GM19324 (cell line): ENCODE data around the gene FNDC3B.

ENCODE experiments used
- ATAC-seq: cut with Tn5 transposase; IDR thresholded peaks from one replicate; pipeline ENCODE4 v1.9.1; 2021; ENCODE audit warnings: mild to moderate bottlenecking, moderate library complexity; ENCODE audit not compliant: unreplicated experiment, low FRiP score

Gene FNDC3B

DNA sequence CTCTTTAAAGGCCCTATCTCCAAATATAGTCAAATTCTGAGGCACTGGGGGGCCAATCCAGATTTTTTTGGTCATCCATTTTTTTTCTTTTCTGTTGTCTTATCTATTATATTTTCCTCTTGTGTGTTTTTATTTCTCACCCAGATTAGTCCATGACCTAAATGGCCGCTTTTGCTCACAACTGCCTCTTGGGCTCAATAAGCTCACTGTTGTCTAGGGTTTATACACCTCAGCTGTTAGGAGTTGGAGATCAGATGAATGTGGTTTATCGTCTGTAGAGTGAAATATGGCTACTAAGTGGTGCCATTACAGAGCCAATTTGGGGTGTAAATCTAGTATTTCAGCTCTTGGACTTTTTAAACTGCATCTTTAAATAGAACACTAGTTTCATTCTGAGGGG, 235.5 kb downstream of the FNDC3B start:
- ATAC-seq: no peak

- ATAC-seq: no peak
Observed at GRCh38 chr3:172275586-172275985, 236.2 kb downstream of the FNDC3B start.

DNA sequence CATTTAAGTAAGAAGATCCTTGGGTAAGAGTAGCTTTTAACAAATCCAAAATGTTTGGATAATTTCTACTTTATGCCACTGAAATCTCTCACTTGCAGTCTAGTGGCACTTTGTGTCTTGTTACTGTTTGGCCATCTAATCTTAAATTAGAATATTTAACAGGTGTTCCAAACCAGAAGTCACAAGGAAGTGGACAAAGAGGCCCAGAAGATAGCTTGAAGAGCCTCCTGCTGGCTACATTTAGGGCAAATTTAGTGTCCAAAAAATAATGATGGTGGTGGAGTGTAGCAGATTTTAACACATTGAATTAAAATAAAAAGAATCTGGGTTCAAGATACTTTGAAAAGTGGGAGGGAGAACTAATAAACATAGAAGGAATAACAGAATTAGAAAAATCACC, 236.7 kb downstream of the FNDC3B start:
- no peak for ATAC-seq

- ATAC-seq: no peak
Observed at GRCh38 chr3:172277151-172277652, 237.8 kb downstream of the FNDC3B start.

DNA sequence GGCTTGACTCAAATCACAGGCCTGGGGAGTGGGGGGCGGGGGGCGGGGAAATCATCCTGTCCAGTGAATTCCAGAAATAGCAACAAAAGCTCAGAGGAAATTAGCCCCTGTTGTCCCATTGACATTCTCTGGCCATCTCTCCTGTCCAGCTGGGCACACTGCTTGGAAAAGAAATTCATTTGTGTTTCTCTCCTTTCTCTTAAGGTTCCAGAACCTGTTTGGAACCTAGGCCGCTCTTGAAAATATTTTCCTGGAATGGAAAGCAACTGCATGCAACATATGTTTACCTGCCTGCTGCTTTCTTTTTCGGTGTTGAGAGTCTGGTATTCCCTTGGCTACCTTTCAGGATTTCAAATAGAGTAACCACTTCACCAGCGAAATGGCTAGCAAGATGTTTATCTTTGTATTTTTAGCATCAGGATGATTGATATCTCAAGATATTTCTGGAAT, 239.8 kb downstream of the FNDC3B start:
- ATAC-seq: no peak

- ATAC-seq: no peak
Observed at GRCh38 chr3:172279974-172280373, 240.6 kb downstream of the FNDC3B start.

DNA sequence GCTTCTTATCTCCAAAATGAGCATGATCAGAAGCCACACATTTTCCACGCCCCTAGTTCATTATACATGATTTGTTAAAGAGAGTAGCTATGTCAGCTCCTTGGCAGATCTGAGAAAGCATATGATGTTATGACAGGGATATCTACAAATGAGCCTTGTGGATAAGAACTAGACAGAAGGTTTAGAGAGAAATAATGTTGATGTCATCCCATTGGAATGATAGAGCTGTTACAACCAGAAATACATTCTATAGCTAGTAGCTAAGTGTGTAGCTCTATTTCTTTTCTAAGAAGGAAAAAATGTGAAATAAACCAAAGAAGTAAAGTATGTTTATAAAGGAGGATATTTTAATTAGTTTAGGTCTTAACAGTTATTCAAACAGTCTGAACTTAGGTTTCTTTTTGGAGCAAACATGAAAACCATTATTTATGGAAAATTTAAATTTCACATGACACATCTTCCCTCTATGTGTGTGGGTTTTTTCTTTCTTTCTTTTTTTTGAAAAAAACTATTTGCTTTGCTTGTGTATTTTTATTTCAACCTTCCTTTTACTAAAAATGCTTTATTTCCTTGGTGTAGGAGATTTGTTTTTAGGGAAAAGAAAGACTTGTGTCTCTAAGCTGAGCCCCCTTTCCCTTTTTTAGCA, 241.2 kb downstream of the FNDC3B start:
- no peak for ATAC-seq

DNA sequence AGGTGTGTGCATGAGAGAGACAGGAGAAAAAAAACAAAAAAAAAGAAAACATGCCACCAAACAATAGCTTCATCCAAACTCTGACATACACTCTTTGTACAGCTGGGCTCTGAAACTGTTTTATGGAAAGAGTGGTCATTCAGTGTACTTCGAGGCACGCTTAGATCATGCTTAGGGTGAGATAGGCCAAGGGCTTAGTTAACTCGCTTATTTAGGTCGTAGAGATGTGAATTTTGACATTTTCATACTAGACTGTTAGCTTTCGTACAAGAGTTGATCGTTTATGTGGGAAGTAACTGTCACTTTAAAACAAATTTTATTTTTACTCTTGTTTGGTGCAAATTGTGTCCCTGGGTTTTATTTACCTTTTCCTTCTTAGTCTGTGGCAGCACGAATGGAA, 242.5 kb downstream of the FNDC3B start:
- no peak for ATAC-seq

GRCh38 chr3:172282850-172283249, 243.5 kb downstream of the FNDC3B start:
- ATAC-seq: no peak

- no peak for ATAC-seq
Observed at GRCh38 chr3:172283841-172284357, 244.5 kb downstream of the FNDC3B start.

- no peak for ATAC-seq
Observed at GRCh38 chr3:172285844-172286243, 246.5 kb downstream of the FNDC3B start.

GRCh38 chr3:172286548-172287148, 247.3 kb downstream of the FNDC3B start:
- ATAC-seq: no peak

GRCh38 chr3:172287937-172288477, 248.6 kb downstream of the FNDC3B start:
- ATAC-seq: no peak

- no peak for ATAC-seq
Observed at GRCh38 chr3:172288651-172289050, 249.3 kb downstream of the FNDC3B start.

GRCh38 chr3:172289583-172289982, 250.2 kb downstream of the FNDC3B start:
- ATAC-seq: peak; percentile 66

DNA sequence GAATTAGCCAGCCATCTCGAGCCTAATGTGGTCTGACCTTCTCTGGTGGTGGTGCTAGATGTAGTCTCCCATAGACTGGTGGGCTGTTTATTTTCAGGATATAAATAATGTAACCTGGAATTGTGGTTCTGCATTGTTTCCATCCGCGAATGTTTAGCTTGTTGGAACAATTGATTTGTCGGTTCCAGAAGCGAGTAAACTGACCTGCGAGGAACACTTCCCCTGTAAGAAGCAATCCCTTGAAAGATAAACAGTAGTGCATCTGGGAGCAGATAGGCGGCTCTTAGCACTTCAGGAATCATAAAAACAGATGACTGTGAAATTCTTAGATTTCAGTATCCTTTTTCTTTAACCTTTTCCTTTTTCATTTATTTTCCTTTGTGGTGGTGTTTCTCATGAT, 251.1 kb downstream of the FNDC3B start:
- ATAC-seq: no peak

DNA sequence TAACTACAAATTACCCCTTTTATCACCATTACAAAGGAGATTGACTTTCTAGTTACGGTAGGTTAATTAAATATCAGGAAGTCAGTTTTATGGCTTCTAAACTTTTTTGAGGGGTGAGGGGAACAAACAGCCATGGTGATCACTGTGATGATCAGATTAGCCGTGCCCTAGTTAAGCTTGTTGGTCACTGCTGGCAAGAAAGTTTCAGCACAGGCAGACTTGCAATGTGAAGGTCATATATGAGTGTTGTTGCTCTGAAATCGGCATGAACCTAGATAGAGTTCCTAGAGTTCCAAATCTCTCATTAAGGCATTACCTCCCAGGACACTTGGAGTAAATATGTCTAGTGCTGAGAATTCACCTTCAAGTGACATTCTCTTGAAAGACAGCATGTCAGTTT, 252.3 kb downstream of the FNDC3B start:
- ATAC-seq: no peak

DNA sequence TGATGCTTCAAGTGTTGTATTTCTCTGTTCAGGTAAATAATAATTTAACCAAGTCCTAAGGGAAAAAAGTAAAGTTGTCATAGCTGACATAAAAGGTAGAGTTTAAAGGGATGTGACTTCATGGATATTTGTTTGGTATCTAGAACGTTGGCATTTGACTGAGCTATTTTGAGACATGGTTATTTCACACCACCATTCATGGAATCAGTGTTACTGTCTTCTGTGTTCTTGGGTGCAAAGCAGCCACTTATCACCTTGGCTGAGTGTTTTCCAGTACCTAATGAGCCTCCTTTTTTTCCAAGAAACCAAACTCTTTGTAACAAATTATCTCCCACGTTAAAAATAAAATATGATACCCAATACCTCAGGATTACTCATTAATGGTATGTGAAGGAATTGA, 253.0 kb downstream of the FNDC3B start:
- ATAC-seq: no peak

GRCh38 chr3:172293093-172293492, 253.7 kb downstream of the FNDC3B start:
- ATAC-seq: no peak

DNA sequence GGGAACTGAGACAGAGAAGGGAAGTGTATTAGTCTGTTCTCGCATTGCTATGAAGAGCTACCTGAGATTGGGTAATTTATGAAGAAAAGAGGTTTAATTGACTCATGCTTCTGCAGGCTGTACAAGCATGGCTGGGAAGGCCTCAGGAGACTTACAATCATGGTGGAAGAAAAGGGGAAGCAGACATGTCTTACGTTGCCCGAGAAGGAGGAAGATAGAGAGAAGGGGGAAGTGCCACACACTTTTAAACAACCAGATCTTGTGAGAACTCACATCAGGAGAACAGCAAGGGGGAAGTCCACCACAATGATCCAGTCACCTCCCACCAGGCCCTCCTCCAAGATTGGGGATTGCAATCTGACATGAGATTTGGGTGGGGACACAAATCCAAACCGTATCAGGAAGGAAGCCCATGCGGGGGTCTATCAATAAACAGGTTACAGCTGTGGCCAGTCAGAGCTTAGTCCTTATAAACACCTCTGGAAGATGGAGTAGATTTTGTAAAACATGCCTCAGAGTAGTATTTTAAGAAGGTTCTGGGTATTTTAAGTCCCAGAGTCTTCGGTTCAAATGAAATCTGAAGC, 254.9 kb downstream of the FNDC3B start:
- ATAC-seq: no peak

DNA sequence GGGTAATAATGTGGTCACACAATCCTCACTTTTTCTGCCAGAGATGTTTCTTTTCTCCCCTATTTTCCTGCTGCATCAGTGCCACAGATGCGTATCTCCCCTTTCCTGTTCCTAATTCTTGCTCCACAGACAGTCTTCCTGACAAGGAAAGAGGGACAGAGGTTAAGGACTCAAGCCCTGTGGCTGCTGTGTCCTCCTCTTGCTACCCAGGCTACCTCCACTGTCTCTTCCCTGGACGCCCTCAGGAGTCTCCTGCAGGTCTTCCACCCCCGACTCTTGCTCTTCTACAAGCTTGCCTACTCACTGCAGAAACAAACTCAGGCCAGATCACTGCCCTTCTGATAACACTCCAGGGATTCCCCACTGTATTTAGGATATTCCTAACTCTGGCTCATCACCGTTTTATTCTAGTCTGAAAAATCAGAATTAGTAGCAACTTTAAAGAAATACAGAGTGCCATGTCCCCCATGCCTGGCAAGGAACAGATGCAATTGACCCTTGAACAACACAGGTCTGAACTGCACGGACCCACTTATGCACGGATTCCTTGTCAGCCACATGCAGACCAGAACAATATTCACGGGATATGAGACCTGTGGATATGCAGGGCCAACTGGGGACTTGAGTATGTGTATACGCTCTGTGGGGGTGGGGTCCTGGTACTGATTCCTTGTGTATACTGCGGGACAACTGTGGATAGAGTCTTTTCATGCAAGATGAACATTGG, 257.0 kb downstream of the FNDC3B start:
- ATAC-seq: no peak
